Fibroblast of skin of scalp (primary cell): ENCODE measurements around the gene ABTB1.
"Not testable (repeated sequence)": the region's sequence is repeated elsewhere in the genome, so short reads cannot be mapped to it uniquely, and the experiment has no call there.

Source experiments
- DNase-seq: peaks from one replicate; pipeline ENCODE4 v3.0.0-alpha.2; 2013

The ABTB1 gene

DNA sequence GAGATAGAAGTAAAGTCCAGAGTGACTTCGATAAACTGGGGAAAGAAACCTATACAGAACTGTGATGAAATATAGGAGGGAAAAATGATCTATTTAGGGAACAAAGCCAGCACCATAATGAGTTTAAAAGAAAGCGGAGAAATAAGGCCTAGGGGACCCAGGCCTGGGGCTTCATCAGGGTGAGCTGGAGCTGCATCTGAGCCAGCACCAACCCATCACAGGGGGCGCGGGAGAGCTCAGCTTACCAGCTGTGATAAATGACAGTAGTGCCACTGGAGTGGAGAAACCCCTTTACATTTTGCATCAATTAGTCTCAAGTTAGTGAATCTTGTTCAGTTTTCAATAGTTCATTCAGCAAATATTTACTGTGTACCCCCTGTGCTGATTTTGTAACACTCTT, 22.5 kb upstream of the ABTB1 start:
- no peak for DNase-seq

GRCh38 chr3:127651516-127652172, 21.1 kb upstream of the ABTB1 start:
- no peak for DNase-seq

GRCh38 chr3:127652246-127652995, 20.3 kb upstream of the ABTB1 start:
- DNase-seq: peak; percentile 67

GRCh38 chr3:127654374-127654773, 18.4 kb upstream of the ABTB1 start:
- no peak for DNase-seq

DNA sequence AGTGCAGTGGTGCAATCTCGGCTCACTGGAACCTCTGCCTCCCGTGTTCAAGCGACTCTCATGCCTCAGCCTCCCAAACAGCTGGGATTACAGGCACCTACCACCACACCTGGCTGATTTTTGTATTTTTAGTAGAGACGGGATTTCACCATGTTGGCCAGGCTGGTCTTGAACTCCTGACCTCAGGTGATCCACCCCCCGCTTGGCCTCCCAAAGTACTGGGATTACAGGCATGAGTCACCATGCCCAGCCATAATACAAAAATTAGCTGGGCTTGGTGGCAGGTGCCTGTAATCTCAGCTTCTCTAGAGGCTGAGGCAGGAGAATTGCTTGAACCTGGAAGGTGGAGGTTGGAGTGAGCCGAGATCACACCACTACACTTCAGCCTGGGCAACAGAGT, 17.8 kb upstream of the ABTB1 start:
- DNase-seq: not testable (repeated sequence)

GRCh38 chr3:127655641-127656040, 17.1 kb upstream of the ABTB1 start:
- peak; percentile 74 for DNase-seq

- no peak for DNase-seq
Observed at GRCh38 chr3:127656906-127657305, 15.8 kb upstream of the ABTB1 start.

GRCh38 chr3:127658234-127658633, 14.5 kb upstream of the ABTB1 start:
- DNase-seq: peak; percentile 66

DNA sequence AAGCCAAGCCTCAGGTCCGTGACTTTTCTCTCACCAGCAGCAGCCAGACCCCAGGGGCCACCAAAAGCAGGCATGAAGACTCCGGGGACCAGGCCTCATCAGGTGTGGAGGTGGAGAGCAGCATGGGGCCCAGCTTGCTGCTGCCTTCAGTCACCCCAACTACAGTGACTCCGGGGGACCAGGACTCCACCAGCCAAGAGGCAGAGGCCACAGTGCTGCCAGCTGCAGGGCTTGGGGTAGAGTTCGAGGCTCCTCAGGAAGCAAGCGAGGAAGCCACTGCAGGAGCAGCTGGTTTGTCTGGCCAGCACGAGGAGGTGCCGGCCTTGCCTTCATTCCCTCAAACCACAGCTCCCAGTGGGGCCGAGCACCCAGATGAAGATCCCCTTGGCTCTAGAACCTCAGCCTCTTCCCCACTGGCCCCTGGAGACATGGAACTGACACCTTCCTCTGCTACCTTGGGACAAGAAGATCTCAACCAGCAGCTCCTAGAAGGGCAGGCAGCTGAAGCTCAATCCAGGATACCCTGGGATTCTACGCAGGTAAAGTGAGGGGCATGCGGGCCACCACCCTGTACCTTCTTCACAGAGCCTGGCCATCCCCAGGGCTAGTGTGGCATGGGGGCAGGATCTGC, 12.0 kb upstream of the ABTB1 start:
- no peak for DNase-seq

DNA sequence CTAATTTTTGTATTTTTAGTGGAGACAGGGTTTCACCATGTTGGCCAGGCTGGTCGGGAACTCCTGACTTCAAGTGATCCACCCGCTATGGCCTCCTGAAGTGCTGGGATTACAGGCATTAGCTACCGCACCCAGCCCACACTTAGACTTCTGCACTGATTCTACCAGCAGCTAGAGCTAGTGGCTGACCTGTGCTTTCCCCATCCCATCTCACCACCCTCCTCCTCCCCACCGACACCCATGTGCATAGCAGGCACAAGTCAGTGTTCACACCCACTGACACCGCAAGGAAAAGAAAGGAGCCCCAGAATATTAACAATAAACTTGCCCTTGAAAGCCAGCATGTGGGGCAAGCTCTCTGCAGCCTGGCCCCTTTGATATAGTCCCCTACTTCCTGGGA, 11.2 kb upstream of the ABTB1 start:
- no peak for DNase-seq

DNA sequence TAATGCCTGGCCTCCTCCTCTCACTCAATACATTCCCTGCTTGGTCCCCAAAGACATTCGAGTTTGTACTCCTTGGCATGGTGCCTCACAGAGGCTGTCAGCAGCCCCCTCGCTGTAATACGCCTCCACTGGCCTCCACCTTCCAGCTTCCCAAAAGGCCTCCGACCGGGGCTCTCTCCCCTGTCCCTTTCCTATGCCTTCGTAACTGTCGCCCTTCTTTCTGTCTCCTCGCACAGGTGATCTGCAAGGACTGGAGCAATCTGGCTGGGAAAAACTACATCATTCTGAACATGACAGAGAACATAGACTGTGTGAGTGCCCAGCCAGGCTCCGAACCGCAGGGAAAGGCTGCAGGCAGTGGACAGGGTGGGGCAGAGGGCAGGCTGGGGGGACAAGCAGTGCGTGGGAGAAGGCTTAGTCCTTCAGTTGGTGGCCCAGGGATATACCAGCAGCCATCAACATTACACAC, 10.7 kb upstream of the ABTB1 start:
- DNase-seq: peak; percentile 29

DNA sequence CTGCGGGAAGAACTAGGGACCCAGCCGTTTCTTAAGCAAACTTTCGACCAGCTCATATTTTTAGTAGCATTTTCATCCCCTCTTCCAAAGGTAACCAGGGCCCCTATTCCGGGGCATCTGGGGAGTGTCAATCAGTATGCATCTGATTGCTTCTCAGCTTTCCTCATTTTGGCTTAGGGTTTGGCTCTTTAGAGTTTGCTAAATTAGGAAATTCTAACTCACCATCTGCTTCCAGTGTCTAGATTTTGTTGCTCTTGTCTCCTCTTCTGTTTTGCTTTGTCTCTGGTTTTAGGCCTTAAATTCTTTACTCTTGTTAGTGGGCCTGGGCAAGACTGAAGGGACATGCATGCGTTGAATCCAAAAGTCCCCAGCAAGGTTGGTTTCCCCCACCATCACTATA, 9.6 kb upstream of the ABTB1 start:
- no peak for DNase-seq

DNA sequence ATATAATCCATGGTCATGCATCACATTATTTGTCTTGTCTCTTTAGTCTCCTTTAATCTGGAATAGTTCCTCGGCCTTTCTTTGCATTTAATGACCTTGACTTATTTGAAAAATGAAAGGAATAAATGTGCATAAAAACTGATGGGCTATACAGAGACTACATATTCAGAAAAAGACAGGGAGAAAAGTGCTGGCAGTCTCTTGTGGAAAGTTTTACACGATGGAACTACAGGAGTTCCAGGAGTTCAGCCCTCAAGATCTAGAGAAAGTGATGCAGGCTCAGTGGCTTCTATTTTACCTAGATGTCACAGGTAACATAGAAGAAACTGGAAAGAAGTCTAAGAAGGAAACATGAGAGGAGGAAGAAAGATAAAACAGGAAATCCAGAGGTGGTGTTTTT, 7.6 kb upstream of the ABTB1 start:
- no peak for DNase-seq

GRCh38 chr3:127665586-127665985, 7.2 kb upstream of the ABTB1 start:
- DNase-seq: no peak

- no peak for DNase-seq
Observed at GRCh38 chr3:127666676-127667075, 6.1 kb upstream of the ABTB1 start.

GRCh38 chr3:127667119-127667681, 5.6 kb upstream of the ABTB1 start:
- no peak for DNase-seq

GRCh38 chr3:127668906-127669305, 3.8 kb upstream of the ABTB1 start:
- no peak for DNase-seq

DNA sequence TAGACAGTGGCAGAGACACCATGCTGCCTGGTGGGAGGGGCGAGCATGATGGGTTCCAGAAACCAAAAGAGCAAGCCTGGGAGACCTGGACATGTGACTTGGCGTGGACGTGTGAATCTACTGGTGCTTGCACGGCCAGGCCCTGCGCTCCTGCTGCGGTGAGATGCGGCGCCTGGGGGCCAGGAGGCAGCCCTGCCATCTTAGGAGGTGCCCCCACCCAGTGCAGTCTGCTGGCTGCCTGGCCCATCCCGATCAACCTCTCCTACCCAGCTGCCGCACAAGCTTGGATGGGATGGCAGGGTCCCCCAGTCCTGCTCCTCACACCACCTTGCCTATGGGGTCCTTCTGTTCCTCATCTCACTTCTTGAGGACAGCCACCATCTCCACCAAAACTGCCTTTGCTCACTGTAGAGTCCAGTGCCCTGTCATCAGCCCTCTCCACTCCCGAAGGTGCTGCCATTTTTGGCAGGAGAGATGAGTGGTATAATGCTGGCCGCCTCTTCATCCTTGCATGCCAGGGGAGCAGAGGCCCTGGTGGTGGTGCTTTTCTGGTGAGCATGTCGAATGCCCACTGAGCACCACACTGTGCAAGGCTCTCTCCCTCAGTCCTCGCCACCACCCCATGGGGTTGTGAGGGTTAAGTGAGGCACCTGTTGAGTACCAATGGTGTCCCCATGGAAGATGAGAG, 3.1 kb upstream of the ABTB1 start:
- DNase-seq: no peak

DNA sequence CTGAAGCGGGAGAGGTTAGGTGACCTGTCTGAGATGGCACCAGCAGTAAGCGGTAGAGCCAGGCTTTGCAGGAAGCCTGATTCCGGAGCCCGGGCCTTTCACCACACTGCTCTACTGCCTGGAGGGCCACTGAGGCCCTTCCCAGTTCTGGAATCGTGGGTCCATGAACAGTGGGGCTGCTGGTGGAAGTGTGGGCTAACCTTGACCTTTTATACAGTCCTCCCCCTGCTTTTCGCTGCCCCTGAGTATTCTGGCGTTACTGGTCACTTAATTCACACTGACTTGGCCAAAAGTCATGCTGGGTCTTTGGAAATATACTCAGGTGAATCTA, 2.6 kb upstream of the ABTB1 start:
- no peak for DNase-seq

DNA sequence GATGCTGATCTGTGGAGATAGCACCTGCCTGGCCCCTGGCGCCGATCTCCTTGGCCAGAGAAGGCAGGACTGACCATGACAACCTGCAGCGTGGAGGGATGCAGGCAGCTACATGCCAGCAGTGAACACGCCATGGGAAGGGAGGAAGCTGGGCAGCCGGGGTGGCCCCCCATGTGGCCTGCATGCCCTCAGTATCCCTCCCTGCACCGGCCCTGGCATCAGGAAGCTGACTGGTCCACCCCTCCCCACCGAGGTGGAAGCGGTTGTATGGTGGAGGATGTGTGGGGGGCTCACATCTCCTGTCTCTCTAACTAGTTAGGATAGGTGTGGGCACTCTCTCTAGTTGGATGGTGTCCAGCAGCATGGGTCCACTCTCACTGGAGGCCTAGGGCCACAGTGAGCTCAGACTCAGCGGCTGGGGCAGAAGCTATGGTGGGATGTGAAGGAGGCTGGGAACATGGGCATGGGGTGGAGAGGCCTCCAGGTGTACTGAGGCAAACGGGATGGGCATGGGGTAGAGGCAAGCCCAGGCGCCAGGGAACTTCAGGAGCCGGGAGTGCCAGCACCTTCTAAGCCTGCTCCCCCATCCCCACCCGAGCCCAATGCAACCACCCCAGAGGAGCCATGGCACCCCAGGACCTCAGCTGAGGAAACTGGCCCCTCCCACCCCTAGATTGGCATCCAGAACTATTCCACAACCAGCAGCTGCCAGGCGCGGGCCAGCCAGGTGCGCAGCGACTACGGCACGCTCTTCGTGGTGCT, 1.8 kb upstream of the ABTB1 start:
- DNase-seq: no peak

- DNase-seq: no peak
Observed at GRCh38 chr3:127671523-127672428, 976 bp upstream of the ABTB1 start.
